DOHH2 (cell line): ENCODE data around the gene SPOCK3.

Source experiments
- EZH2phosphoT487 ChIP-seq: fragments of 200-600 bp; sonication (generic); IDR thresholded peaks from 2 replicates; pipeline ENCODE4 v1.6.1; 2017; ENCODE audit warnings: borderline replicate concordance, mild to moderate bottlenecking, antibody characterized with exemption, low read length, moderate library complexity, mixed read lengths
- TF ChIP-seq, protein P1 (sequence below): fragments of 200-600 bp; sonication (generic); IDR thresholded peaks from one replicate; pipeline ENCODE4 v1.5.1; 2014; ENCODE audit warnings: antibody characterized with exemption, mild to moderate bottlenecking, low read depth, low read length; ENCODE audit not compliant: poor library complexity, severe bottlenecking

- TF ChIP-seq, protein P1, sequence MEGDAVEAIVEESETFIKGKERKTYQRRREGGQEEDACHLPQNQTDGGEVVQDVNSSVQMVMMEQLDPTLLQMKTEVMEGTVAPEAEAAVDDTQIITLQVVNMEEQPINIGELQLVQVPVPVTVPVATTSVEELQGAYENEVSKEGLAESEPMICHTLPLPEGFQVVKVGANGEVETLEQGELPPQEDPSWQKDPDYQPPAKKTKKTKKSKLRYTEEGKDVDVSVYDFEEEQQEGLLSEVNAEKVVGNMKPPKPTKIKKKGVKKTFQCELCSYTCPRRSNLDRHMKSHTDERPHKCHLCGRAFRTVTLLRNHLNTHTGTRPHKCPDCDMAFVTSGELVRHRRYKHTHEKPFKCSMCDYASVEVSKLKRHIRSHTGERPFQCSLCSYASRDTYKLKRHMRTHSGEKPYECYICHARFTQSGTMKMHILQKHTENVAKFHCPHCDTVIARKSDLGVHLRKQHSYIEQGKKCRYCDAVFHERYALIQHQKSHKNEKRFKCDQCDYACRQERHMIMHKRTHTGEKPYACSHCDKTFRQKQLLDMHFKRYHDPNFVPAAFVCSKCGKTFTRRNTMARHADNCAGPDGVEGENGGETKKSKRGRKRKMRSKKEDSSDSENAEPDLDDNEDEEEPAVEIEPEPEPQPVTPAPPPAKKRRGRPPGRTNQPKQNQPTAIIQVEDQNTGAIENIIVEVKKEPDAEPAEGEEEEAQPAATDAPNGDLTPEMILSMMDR: no peak
- no peak for TF ChIP-seq EZH2phosphoT487
Measured at GRCh38 chr4:167088115-167088514, 146.2 kb downstream of the SPOCK3 start.
